NCI-H1436 treated with DMSO at 0.1 percent for 48 hours (cell line): ENCODE measurements around the gene FARS2.
"Not testable (repeated sequence)": the region's sequence is repeated elsewhere in the genome, so short reads cannot be mapped to it uniquely, and the experiment has no call there.

Experiments
- DNase-seq: peaks from one replicate; lab custom pipeline; 2025; lab: John Stamatoyannopoulos, UW

FARS2 gene

GRCh38 chr6:5636210-5637030, 375.1 kb downstream of the FARS2 start:
- no peak for DNase-seq

GRCh38 chr6:5637714-5638113, 376.4 kb downstream of the FARS2 start:
- no peak for DNase-seq

- DNase-seq: no peak
Measured at GRCh38 chr6:5638666-5639065, 377.4 kb downstream of the FARS2 start.

GRCh38 chr6:5639193-5639592, 377.9 kb downstream of the FARS2 start:
- no peak for DNase-seq

- no peak for DNase-seq
Measured at GRCh38 chr6:5640614-5641013, 379.3 kb downstream of the FARS2 start.

- no peak for DNase-seq
Measured at GRCh38 chr6:5644523-5645185, 383.3 kb downstream of the FARS2 start.

- DNase-seq: peak; percentile 64
Measured at GRCh38 chr6:5645328-5646290, 384.3 kb downstream of the FARS2 start.

- DNase-seq: no peak
Measured at GRCh38 chr6:5652406-5653137, 391.3 kb downstream of the FARS2 start.

GRCh38 chr6:5653801-5654200, 392.5 kb downstream of the FARS2 start:
- DNase-seq: no peak

GRCh38 chr6:5656226-5656625, 394.9 kb downstream of the FARS2 start:
- DNase-seq: no peak

GRCh38 chr6:5656695-5657094, 395.4 kb downstream of the FARS2 start:
- not testable (repeated sequence) for DNase-seq

- DNase-seq: no peak
Measured at GRCh38 chr6:5657684-5658430, 396.5 kb downstream of the FARS2 start.

GRCh38 chr6:5659467-5659866, 398.2 kb downstream of the FARS2 start:
- DNase-seq: no peak

GRCh38 chr6:5660772-5661171, 399.5 kb downstream of the FARS2 start:
- no peak for DNase-seq

GRCh38 chr6:5662797-5663196, 401.5 kb downstream of the FARS2 start:
- DNase-seq: no peak

GRCh38 chr6:5663259-5663658, 401.9 kb downstream of the FARS2 start:
- DNase-seq: no peak

- DNase-seq: no peak
Measured at GRCh38 chr6:5663739-5664138, 402.4 kb downstream of the FARS2 start.

GRCh38 chr6:5664149-5664548, 402.8 kb downstream of the FARS2 start:
- no peak for DNase-seq

GRCh38 chr6:5665173-5665572, 403.9 kb downstream of the FARS2 start:
- no peak for DNase-seq

- DNase-seq: no peak
Measured at GRCh38 chr6:5665667-5666066, 404.4 kb downstream of the FARS2 start.

- no peak for DNase-seq
Measured at GRCh38 chr6:5666695-5667094, 405.4 kb downstream of the FARS2 start.
